UCSD-AML1 (cell line): ENCODE data around the gene SERPINB2.
"Not testable (repeated sequence)": the region's sequence is repeated elsewhere in the genome, so short reads cannot be mapped to it uniquely, and the experiment has no call there.

Experiments
- DNase-seq: peaks from one replicate; lab custom pipeline; 2025; ENCODE audit not compliant: unreplicated experiment; lab: John Stamatoyannopoulos, UW

Gene SERPINB2

GRCh38 chr18:63888470-63889190 is 1.1 kb downstream of the SERPINB2 start:
- no peak for DNase-seq

GRCh38 chr18:63889626-63890025 is 2.1 kb downstream of the SERPINB2 start:
- DNase-seq = no peak

- no peak for DNase-seq
Measured at GRCh38 chr18:63890237-63890949, 2.9 kb downstream of the SERPINB2 start.

GRCh38 chr18:63890950-63891304 is 3.4 kb downstream of the SERPINB2 start:
- DNase-seq = no peak

GRCh38 chr18:63892566-63892965 is 5.1 kb downstream of the SERPINB2 start:
- no peak for DNase-seq

GRCh38 chr18:63894106-63894772 is 6.7 kb downstream of the SERPINB2 start:
- DNase-seq = no peak

GRCh38 chr18:63895190-63895589 is 7.7 kb downstream of the SERPINB2 start:
- no peak for DNase-seq

- no peak for DNase-seq
Measured at GRCh38 chr18:63897072-63897471, 9.6 kb downstream of the SERPINB2 start.

GRCh38 chr18:63899206-63899605 is 11.7 kb downstream of the SERPINB2 start:
- no peak for DNase-seq

- DNase-seq = no peak
Measured at GRCh38 chr18:63903851-63904570, 16.5 kb downstream of the SERPINB2 start.

- no peak for DNase-seq
Measured at GRCh38 chr18:63904694-63905093, 17.2 kb downstream of the SERPINB2 start.

- DNase-seq = no peak
Measured at GRCh38 chr18:63905361-63905760, 17.9 kb downstream of the SERPINB2 start.

GRCh38 chr18:63906056-63906455 is 18.6 kb downstream of the SERPINB2 start:
- no peak for DNase-seq

- no peak for DNase-seq
Measured at GRCh38 chr18:63907664-63908063, 20.2 kb downstream of the SERPINB2 start, which contains the start of gene SERPINB10. Gene SERPINB10, plus strand, starts transcription at chr18:63907958. Its CDS starts 7,553 bp downstream, at chr18:63915511.

- no peak for DNase-seq
Measured at GRCh38 chr18:63908858-63909257, 21.4 kb downstream of the SERPINB2 start.

- DNase-seq = no peak
Measured at GRCh38 chr18:63909870-63910269, 22.4 kb downstream of the SERPINB2 start.

GRCh38 chr18:63917817-63918216 is 30.3 kb downstream of the SERPINB2 start:
- no peak for DNase-seq

- DNase-seq = no peak
Measured at GRCh38 chr18:63922049-63922448, 34.5 kb downstream of the SERPINB2 start.

GRCh38 chr18:63924551-63924950 is 37.0 kb downstream of the SERPINB2 start:
- no peak for DNase-seq

GRCh38 chr18:63928331-63928730 is 40.8 kb downstream of the SERPINB2 start:
- no peak for DNase-seq

GRCh38 chr18:63929369-63929768 is 41.9 kb downstream of the SERPINB2 start:
- not testable (repeated sequence) for DNase-seq
